SK-N-SH (cell line): ENCODE measurements around the gene DNM2. TPM values are rescaled to one million over a fixed set of nuclear protein-coding genes. Genes with fewer than 3 reads are reported as not detected.

Experiments used
- CTCF ChIA-PET: fragments of 300-600, 350-600 bp; formaldehyde crosslinking; extraction: SDS; loops from one replicate; lab custom pipeline; 2021; lab: Yijun Ruan, JAX
- POLR2A ChIA-PET: fragments of 350-600 bp; sonication (Branson Sonifier 250); formaldehyde crosslinking; extraction: SDS; loops from one replicate; lab custom pipeline; 2020; ENCODE audit warnings: antibody characterized with exemption, inconsistent platforms; lab: Yijun Ruan, JAX
- DNase-seq: peaks from one replicate; pipeline ENCODE4 v3.0.0; 2012
- H2AFZ ChIP-seq: fragments of 200-600 bp; sonication (generic); 2 replicates; pipeline ENCODE4 v1.8.1; 2016; ENCODE audit warnings: antibody characterized with exemption, mild to moderate bottlenecking, low read depth
- H3F3A ChIP-seq: fragments of 200-600 bp; sonication (generic); replicated peaks from 2 replicates; pipeline ENCODE3; 2016; ENCODE audit warnings: antibody characterized with exemption, mild to moderate bottlenecking; ENCODE audit not compliant: insufficient read depth
- H3K27ac ChIP-seq, 2 experiments: fragments of 200-500 bp in 1 of 2; fragments of 200-600 bp in 1 of 2; sonication (Bioruptor generic) in 1 of 2; sonication (generic), shearing (Covaris generic) in 1 of 2; 2 replicates each; pipeline versions ENCODE4 v1.5.1 to v1.6.1; 2014 to 2016; ENCODE audit warnings: low read depth in 2 of 2, inconsistent platforms in 1 of 2, low read length in 1 of 2, mild to moderate bottlenecking in 1 of 2, mixed read lengths in 1 of 2
- H3K27me3 ChIP-seq: fragments of 200-600 bp; sonication (generic), shearing (Covaris generic); 2 replicates; pipeline ENCODE4 v1.6.1; 2016; ENCODE audit warnings: mixed run types; ENCODE audit not compliant: insufficient read depth
- H3K36me3 ChIP-seq, 2 experiments: fragments of 200-500 bp in 1 of 2; fragments of 200-600 bp in 1 of 2; sonication (Bioruptor generic) in 1 of 2; sonication (generic) in 1 of 2; replicated peaks in 1 of 2; 2 replicates each; pipeline versions ENCODE3 to v1.5.1; 2014 to 2016; ENCODE audit warnings: low read length in 1 of 2, mild to moderate bottlenecking in 1 of 2; ENCODE audit not compliant: insufficient read depth in 2 of 2, control insufficient read depth in 1 of 2
- H3K4me1 ChIP-seq, 2 experiments: fragments of 200-500 bp in 1 of 2; fragments of 200-600 bp in 1 of 2; sonication (Bioruptor generic) in 1 of 2; sonication (generic), shearing (Covaris generic) in 1 of 2; 2 replicates each; pipeline versions ENCODE4 v1.5.1 to v1.6.1; 2014 to 2016; ENCODE audit warnings: low read depth in 1 of 2, low read length in 1 of 2, mixed run types in 1 of 2; ENCODE audit not compliant: insufficient read depth in 2 of 2, control insufficient read depth in 1 of 2
- H3K4me2 ChIP-seq: fragments of 200-600 bp; sonication (generic), shearing (Covaris generic); 2 replicates; pipeline ENCODE4 v1.6.1; 2017; ENCODE audit warnings: mixed run types
- H3K4me3 ChIP-seq, 2 experiments: fragments of 200-500 bp in 1 of 2; fragments of 200-600 bp in 1 of 2; sonication (Bioruptor generic) in 1 of 2; sonication (generic), shearing (Covaris generic) in 1 of 2; 2 replicates each; pipeline versions ENCODE4 v1.5.1 to v1.8.1; 2014 to 2016; ENCODE audit warnings: low read depth in 2 of 2, inconsistent platforms in 1 of 2, low read length in 1 of 2, mild to moderate bottlenecking in 1 of 2, mixed read lengths in 1 of 2, moderate library complexity in 1 of 2
- H3K79me2 ChIP-seq: fragments of 200-600 bp; sonication (generic); 2 replicates; pipeline ENCODE4 v1.8.1; 2017; ENCODE audit warnings: mild to moderate bottlenecking; ENCODE audit not compliant: insufficient read depth
- H3K9ac ChIP-seq: fragments of 200-600 bp; sonication (generic); 2 replicates; pipeline ENCODE4 v1.6.1; 2017; ENCODE audit warnings: mixed run types
- H3K9me2 ChIP-seq: fragments of 200-600 bp; sonication (generic); 2 replicates; pipeline ENCODE4 v1.6.1; 2017; ENCODE audit warnings: mixed run types
- H3K9me3 ChIP-seq: fragments of 200-600 bp; sonication (generic); 2 replicates; pipeline ENCODE4 v1.6.1; 2017; ENCODE audit warnings: mixed run types, mild to moderate bottlenecking, moderate library complexity
- H4K20me1 ChIP-seq: fragments of 200-600 bp; sonication (generic); 2 replicates; pipeline ENCODE4 v1.6.1; 2017; ENCODE audit warnings: mild to moderate bottlenecking, mixed run types; ENCODE audit not compliant: insufficient read depth
- CHD2 ChIP-seq: fragments of 150-350 bp; IDR thresholded peaks from 2 replicates; pipeline ENCODE4 v1.6.1; 2018; ENCODE audit warnings: low read length; ENCODE audit not compliant: partially characterized antibody
- CTCF ChIP-seq: fragments of 200-600 bp; sonication (generic); IDR thresholded peaks from 2 replicates; pipeline ENCODE4 v1.6.1; 2017; ENCODE audit warnings: antibody characterized with exemption, mild to moderate bottlenecking, moderate library complexity
- FOSL2 ChIP-seq: IDR thresholded peaks from 2 replicates; pipeline ENCODE4 v1.4.0; 2012; ENCODE audit warnings: low read depth, mild to moderate bottlenecking, moderate library complexity, borderline replicate concordance
- GATA2 ChIP-seq: sonication (generic); formaldehyde crosslinking; IDR thresholded peaks from 2 replicates; pipeline ENCODE4 v1.5.0; 2020; ENCODE audit warnings: mild to moderate bottlenecking, missing genetic modification reagents
- JUND ChIP-seq: IDR thresholded peaks from 2 replicates; pipeline ENCODE4 v1.4.0; 2012
- MEF2A ChIP-seq: IDR thresholded peaks from 2 replicates; pipeline ENCODE4 v1.4.0; 2012; ENCODE audit warnings: low read depth, borderline replicate concordance
- NFIC ChIP-seq: IDR thresholded peaks from 2 replicates; pipeline ENCODE4 v1.4.0; 2012; ENCODE audit warnings: borderline replicate concordance
- PBX3 ChIP-seq: IDR thresholded peaks from 2 replicates; pipeline ENCODE4; 2012
- RFX5 ChIP-seq: IDR thresholded peaks from 2 replicates; pipeline ENCODE4 v1.6.1; 2012; ENCODE audit warnings: mild to moderate bottlenecking, improper control_type of control experiment, low read length
- RXRA ChIP-seq: IDR thresholded peaks from 2 replicates; pipeline ENCODE4 v1.4.0; 2012; ENCODE audit warnings: low read depth, mild to moderate bottlenecking, borderline replicate concordance
- SIN3A ChIP-seq: IDR thresholded peaks from 2 replicates; pipeline ENCODE4 v1.6.1; 2012; ENCODE audit warnings: low read depth, mild to moderate bottlenecking, low read length, moderate library complexity, borderline replicate concordance
- SMC3 ChIP-seq: IDR thresholded peaks from 2 replicates; pipeline ENCODE4 v1.6.1; 2012; ENCODE audit warnings: low read depth, low read length, improper control_type of control experiment
- TEAD4 ChIP-seq: IDR thresholded peaks from 2 replicates; pipeline ENCODE4 v1.4.0; 2012; ENCODE audit warnings: mild to moderate bottlenecking, borderline replicate concordance; ENCODE audit not compliant: insufficient read depth
- USF2 ChIP-seq: fragments of 150-350 bp; IDR thresholded peaks from 2 replicates; pipeline ENCODE4 v1.6.1; 2017; ENCODE audit warnings: antibody characterized with exemption, low read length, low read depth, borderline replicate concordance
- YY1 ChIP-seq: IDR thresholded peaks from 2 replicates; pipeline ENCODE4 v1.4.0; 2012; ENCODE audit warnings: low read depth, mild to moderate bottlenecking
- WGBS: methylation state at CpG from one replicate; pipeline ENCODE4 v1.1.6; 2017; ENCODE audit warnings: low lambda C conversion rate; 5-methylcytosine and 5-hydroxymethylcytosine counted together
- polyA plus RNA-seq, 3 experiments: library from polyadenylated mRNA; depleted of rRNA; stranded (reverse); fragments of >200 nt; gene quantifications; 2 replicates each; pipeline ENCODE4 v1.2.3, GENCODE V29; 2012

DNM2 gene
- polyA plus RNA-seq, 1 of the 3 experiments (the other 2 are of a cell fraction), result 52.5 TPM

GRCh38 chr19:10846500-10847202 lies 128.8 kb downstream of the DNM2 start:
- H2AFZ ChIP-seq, result no peak overlapping the region
- H3F3A ChIP-seq, result no peaks in the 10 kb centered on the region
- whole genome bisulfite sequencing, result 41% methylated on average over 2 of the region's 2 CpGs
- no peak overlapping the region for H3K9ac ChIP-seq
- no peaks in the 10 kb centered on the region for H3K27me3 ChIP-seq
- CTCF ChIA-PET, result interaction anchor here (0.7 to 4.5 kb wide), 4 partner anchors 10 to 23 kb away, joined by 3 to 26 read pairs (median 10); partner anchors contain the start of gene TMED1
- no peak overlapping the region for H3K4me2 ChIP-seq
- POLR2A ChIA-PET, result no interaction called here
- no peaks in the 10 kb centered on the region for H4K20me1 ChIP-seq
- no peaks in the 10 kb centered on the region for H3K4me1 ChIP-seq
- no peaks in the 10 kb centered on the region for H3K9me2 ChIP-seq
- no peak for DNase-seq
- H3K27ac ChIP-seq, result no peak overlapping the region
- no peaks in the 10 kb centered on the region for H3K9me3 ChIP-seq
- H3K36me3 ChIP-seq, result no peaks in the 10 kb centered on the region
- H3K79me2 ChIP-seq, result no peaks in the 10 kb centered on the region
- no peak overlapping the region for H3K4me3 ChIP-seq
- TF ChIP-seq RFX5 (no peak), MEF2A (no peak), CHD2 (no peak), NFIC (no peak), TEAD4 (no peak), CTCF (no peak), JUND (no peak), PBX3 (no peak), RXRA (no peak), USF2 (no peak), YY1 (no peak), SIN3A (no peak)

- ChIA-PET POLR2A (no interaction called here), CTCF (interaction anchor here (1.3 to 4.8 kb wide), 2 partner anchors 13 to 16 kb away, joined by 4 to 31 read pairs; no protein-coding TSS in a partner anchor)
- Histone ChIP-seq H4K20me1 (no peaks in the 10 kb centered on the region), H3K4me2 (no peak within 1 kb of the TSS), H3K79me2 (no peaks in the 10 kb centered on the region), H3K27me3 (no peaks in the 10 kb centered on the region), H3F3A (no peaks in the 10 kb centered on the region), H3K27ac (no peak within 1 kb of the TSS), H3K9me2 (no peaks in the 10 kb centered on the region), H3K36me3 (no peaks in the 10 kb centered on the region), H3K4me3 (no peak within 1 kb of the TSS), H2AFZ (no peak within 1 kb of the TSS), H3K9ac (no peak within 1 kb of the TSS), H3K4me1 (no peaks in the 10 kb centered on the region)
- 69% methylated on average over 11 of the region's 14 CpGs for whole genome bisulfite sequencing
- TF ChIP-seq SMC3 (no peak), GATA2 (CRISPR knock-in tag) (no peak), NFIC (no peak), TEAD4 (no peak), FOSL2 (no peak), RXRA (no peak)
- TF ChIP-seq, all 33 proteins: peak for 0
- DNase-seq, result no peak
- no peaks in the 10 kb centered on the region for H3K9me3 ChIP-seq
Observed at GRCh38 chr19:10848230-10848856, 130.5 kb downstream of the DNM2 start, which contains the start of gene C19orf38. Gene C19orf38, plus strand, starts transcription at chr19:10848415. Its CDS starts 94 bp downstream, at chr19:10848509.
